GM18526 (cell line): ENCODE measurements around the gene THSD7B.

Experiments used
- POLR2A ChIP-seq: IDR thresholded peaks from 3 replicates; pipeline ENCODE4 v1.6.1; 2011; ENCODE audit not compliant: insufficient read length; ENCODE audit errors: extremely low read depth

The THSD7B gene

GRCh38 chr2:136765256-136766072 is at the start of gene THSD7B:
Gene THSD7B (plus strand): TSS chr2:136765545. CDS start chr2:136882179, 116,634 bp downstream.
- no peak for TF ChIP-seq POLR2A

GRCh38 chr2:136718273-136718672 is 47.1 kb upstream of the THSD7B start:
- no peak for TF ChIP-seq POLR2A

GRCh38 chr2:136727973-136728699 is 37.2 kb upstream of the THSD7B start:
- TF ChIP-seq POLR2A: no peak

GRCh38 chr2:136736236-136736635 is 29.1 kb upstream of the THSD7B start:
- TF ChIP-seq POLR2A: no peak

- no peak for TF ChIP-seq POLR2A
Measured at GRCh38 chr2:136738044-136738443, 27.3 kb upstream of the THSD7B start.

- TF ChIP-seq POLR2A: no peak
Measured at GRCh38 chr2:136741471-136741870, 23.9 kb upstream of the THSD7B start.

- TF ChIP-seq POLR2A: no peak
Measured at GRCh38 chr2:136750065-136750464, 15.3 kb upstream of the THSD7B start.

GRCh38 chr2:136751406-136751805 is 13.9 kb upstream of the THSD7B start:
- no peak for TF ChIP-seq POLR2A

GRCh38 chr2:136764452-136765255 is 691 bp upstream of the THSD7B start:
- no peak for TF ChIP-seq POLR2A

GRCh38 chr2:136766073-136766404 is 694 bp downstream of the THSD7B start:
- TF ChIP-seq POLR2A: no peak

- TF ChIP-seq POLR2A: no peak
Measured at GRCh38 chr2:136767030-136767429, 1.7 kb downstream of the THSD7B start.

- TF ChIP-seq POLR2A: no peak
Measured at GRCh38 chr2:136769871-136770270, 4.5 kb downstream of the THSD7B start.

GRCh38 chr2:136770384-136770783 is 5.0 kb downstream of the THSD7B start:
- TF ChIP-seq POLR2A: no peak

- TF ChIP-seq POLR2A: no peak
Measured at GRCh38 chr2:136777391-136777790, 12.0 kb downstream of the THSD7B start.

- TF ChIP-seq POLR2A: no peak
Measured at GRCh38 chr2:136783856-136784255, 18.5 kb downstream of the THSD7B start.

- no peak for TF ChIP-seq POLR2A
Measured at GRCh38 chr2:136785215-136785614, 19.9 kb downstream of the THSD7B start.
